HepG2 (cell line): ENCODE data around the gene OR9A4. TPM values are rescaled to one million over a fixed set of nuclear protein-coding genes. Genes with fewer than 3 reads are reported as not detected.

Experiments
- ATAC-seq: fragments of 200-7000 bp; cut with Tn5 transposase; 3 replicates; pipeline ENCODE4 v1.9.1; 2020; ENCODE audit warnings: mild to moderate bottlenecking, moderate library complexity
- BruUV-seq: library from RNA; stranded (reverse); fragments of 400-500 nt; replicated peaks from 2 replicates; lab custom pipeline; 2021; lab: Mats Ljungman, UMichigan
- CTCF ChIA-PET: fragments of 300-600 bp; formaldehyde crosslinking; extraction: SDS; loops from one replicate; lab custom pipeline; 2021; ENCODE audit warnings: low total read pairs, inconsistent platforms, low intra/inter-chr PET ratio; lab: Yijun Ruan, JAX
- POLR2A ChIA-PET: fragments of 350-600 bp; sonication (Branson Sonifier 250); formaldehyde crosslinking; loops from one replicate; lab custom pipeline; 2020; ENCODE audit warnings: antibody characterized with exemption, inconsistent platforms; lab: Yijun Ruan, JAX
- DNase-seq: peaks from one replicate; pipeline ENCODE4 v3.0.0-alpha.2; 2015; ENCODE audit warnings: low spot score
- FAIRE-seq: peaks from 3 replicates; lab custom pipeline; 2011; peaks lifted over from hg19 to GRCh38; lab: Jason Lieb, UNC
- H2AFZ ChIP-seq: one replicate; pipeline ENCODE4 v1.6.1; 2011; ENCODE audit warnings: low read length, inconsistent platforms
- H3K27ac ChIP-seq: fragments of 300-600 bp; 3 replicates; pipeline ENCODE4 v1.8.0; 2011; ENCODE audit warnings: mixed run types, mild to moderate bottlenecking, mixed read lengths, low read length, inconsistent platforms; ENCODE audit not compliant: insufficient read depth; ENCODE audit errors: extremely low read length
- H3K27me3 ChIP-seq, 2 experiments: fragments of 200-600 bp in 1 of 2; 2 replicates in 1 of 2; 3 replicates in 1 of 2; pipeline versions ENCODE4 v1.6.0 to v1.8.0; 2011; ENCODE audit warnings: low read length in 2 of 2, mild to moderate bottlenecking in 2 of 2, moderate library complexity in 2 of 2, inconsistent platforms in 1 of 2; ENCODE audit not compliant: insufficient read depth in 2 of 2, control insufficient read depth in 1 of 2
- H3K36me3 ChIP-seq, 2 experiments: fragments of 200-600 bp in 1 of 2; replicated peaks in 1 of 2; 2 replicates in 1 of 2; 3 replicates in 1 of 2; pipeline versions ENCODE4 v1.5.1 to v1.8.0; 2011; ENCODE audit warnings: low read length in 2 of 2, inconsistent platforms in 1 of 2; ENCODE audit not compliant: insufficient read depth in 2 of 2, control insufficient read depth in 1 of 2
- H3K4me1 ChIP-seq: 2 replicates; pipeline ENCODE4 v1.5.1; 2012; ENCODE audit warnings: low read length, inconsistent platforms; ENCODE audit not compliant: insufficient read depth
- H3K4me2 ChIP-seq: 2 replicates; pipeline ENCODE4 v1.6.0; 2011; ENCODE audit warnings: low read depth, low read length, inconsistent platforms
- H3K4me3 ChIP-seq, 3 experiments: fragments of 200-600 bp in 1 of 3; sonication (generic), shearing (Covaris generic) in 1 of 3; replicated peaks in 1 of 3; 2 replicates each; pipeline ENCODE4 v1.5.1; 2011 to 2016; ENCODE audit warnings: low read length in 3 of 3, inconsistent platforms in 2 of 3, low read depth in 2 of 3, mild to moderate bottlenecking in 2 of 3, control low read depth in 1 of 3, mixed read lengths in 1 of 3; ENCODE audit not compliant: insufficient read depth in 1 of 3
- H3K79me2 ChIP-seq: one replicate; pipeline ENCODE4 v1.6.1; 2011; ENCODE audit warnings: low read length, inconsistent platforms; ENCODE audit not compliant: insufficient read depth
- H3K9ac ChIP-seq: 2 replicates; pipeline ENCODE4 v1.6.0; 2011; ENCODE audit warnings: mild to moderate bottlenecking, low read depth, low read length, inconsistent platforms; ENCODE audit not compliant: insufficient read depth
- H3K9me3 ChIP-seq: 2 replicates; pipeline ENCODE4 v1.5.1; 2012; ENCODE audit warnings: mild to moderate bottlenecking, low read length
- H4K20me1 ChIP-seq: 2 replicates; pipeline ENCODE4 v1.6.0; 2011; ENCODE audit warnings: inconsistent platforms, mild to moderate bottlenecking, low read length, moderate library complexity; ENCODE audit not compliant: insufficient read depth
- FOXM1 ChIP-seq: sonication (generic); formaldehyde crosslinking; IDR thresholded peaks from 2 replicates; pipeline ENCODE4 v1.5.0; 2020; ENCODE audit warnings: missing genetic modification reagents
- GMEB1 ChIP-seq: sonication (generic); formaldehyde crosslinking; IDR thresholded peaks from 2 replicates; pipeline ENCODE4 v1.5.1; 2020; ENCODE audit warnings: missing genetic modification reagents, mild to moderate bottlenecking, borderline replicate concordance
- KLF12 ChIP-seq: sonication (generic); formaldehyde crosslinking; IDR thresholded peaks from 2 replicates; pipeline ENCODE4 v1.4.0; 2020; ENCODE audit warnings: missing genetic modification reagents, borderline replicate concordance
- MNT ChIP-seq: fragments of 450-650 bp; IDR thresholded peaks from 2 replicates; pipeline ENCODE4 v1.6.1; 2016
- NR3C1 ChIP-seq: sonication (generic); formaldehyde crosslinking; IDR thresholded peaks from 2 replicates; pipeline ENCODE4 v1.4.0; 2020; ENCODE audit warnings: missing genetic modification reagents
- SSRP1 ChIP-seq: IDR thresholded peaks from 2 replicates; pipeline ENCODE4 v1.6.1; 2016; ENCODE audit warnings: control low read depth
- TMF1 ChIP-seq: sonication (generic); formaldehyde crosslinking; IDR thresholded peaks from 2 replicates; pipeline ENCODE4 v1.8.1; 2022; ENCODE audit warnings: low read depth, missing genetic modification reagents
- TOE1 ChIP-seq: sonication (generic); formaldehyde crosslinking; IDR thresholded peaks from 2 replicates; pipeline ENCODE4 v1.4.0; 2020; ENCODE audit warnings: mild to moderate bottlenecking, missing genetic modification reagents
- ZFP37 ChIP-seq: sonication (generic); formaldehyde crosslinking; IDR thresholded peaks from 2 replicates; pipeline ENCODE4 v1.4.0; 2020; ENCODE audit warnings: missing genetic modification reagents, borderline replicate concordance
- ZKSCAN8 ChIP-seq: IDR thresholded peaks from 2 replicates; pipeline ENCODE4 v1.6.1; 2016; ENCODE audit warnings: borderline replicate concordance, missing genetic modification reagents, missing compliant biosample characterization
- ZNF142 ChIP-seq: sonication (generic); formaldehyde crosslinking; IDR thresholded peaks from 2 replicates; pipeline ENCODE4 v1.4.0; 2020; ENCODE audit warnings: missing genetic modification reagents
- ZNF569 ChIP-seq: sonication (generic); formaldehyde crosslinking; IDR thresholded peaks from 2 replicates; pipeline ENCODE4 v1.5.0; 2020; ENCODE audit warnings: mild to moderate bottlenecking, missing genetic modification reagents, moderate library complexity, borderline replicate concordance
- ZNF766 ChIP-seq: sonication (generic); formaldehyde crosslinking; IDR thresholded peaks from 2 replicates; pipeline ENCODE4 v1.5.0; 2020; ENCODE audit warnings: missing genetic modification reagents, borderline replicate concordance
- ZSCAN25 ChIP-seq: sonication (generic); formaldehyde crosslinking; IDR thresholded peaks from 2 replicates; pipeline ENCODE4 v1.8.0; 2022; ENCODE audit warnings: mild to moderate bottlenecking, missing genetic modification reagents
- ZSCAN9 ChIP-seq: IDR thresholded peaks from 2 replicates; pipeline ENCODE4 v1.6.1; 2016; ENCODE audit warnings: borderline replicate concordance
- WGBS: methylation state at CpG from one replicate; pipeline ENCODE4 v1.1.6; 2017; ENCODE audit warnings: low lambda C conversion rate; 5-methylcytosine and 5-hydroxymethylcytosine counted together
- in situ Hi-C: cut with HindIII; loops from 2 replicates; pipeline ENCODE4 v1.10.0; 2017; ENCODE audit warnings: low pct_unique_long_range_greater_than_20kb; ENCODE audit not compliant: extremely low pct_ligation_motif_present
- intact Hi-C: fragments of 100-400 bp; cut with micrococcal nuclease; formaldehyde crosslinking; loops from one replicate; pipeline ENCODE4 v1.10.0; 2022; ENCODE audit not compliant: unreplicated experiment
- polyA plus RNA-seq, 8 experiments: library from polyadenylated mRNA; depleted of rRNA in 3 of 8; stranded (reverse) in 7 of 8; unstranded in 1 of 8; fragments of >200 nt; fragmentation: Illumina TruSeq in 4 of 8; extraction: Trizol in 4 of 8; gene quantifications; 2 replicates each; pipeline versions ENCODE4 v1.2.1 to v1.2.3, GENCODE V29; 2011 to 2016; ENCODE audit warnings: low read depth in 4 of 8, missing spikeins in 1 of 8, mixed read lengths in 1 of 8; ENCODE audit not compliant: insufficient read depth in 1 of 8
- total RNA-seq, 5 experiments: library from RNA; depleted of rRNA; stranded (reverse); fragments of >200 nt; fragmentation: Illumina TruSeq; extraction: Trizol; gene quantifications; 2 replicates each; pipeline ENCODE4 v1.2.3, GENCODE V29; 2016; ENCODE audit warnings: low read depth in 1 of 5

OR9A4 gene
- total and polyA plus RNA-seq, 2 of the 13 experiments (the other 11 are each of a cell fraction or from before 2014, with no cell fraction given) = not detected

- TF ChIP-seq ZNF142 (CRISPR knock-in tag) = no peak
- TF ChIP-seq NR3C1 (CRISPR knock-in tag) = no peak
- no peak for TF ChIP-seq ZNF569 (CRISPR knock-in tag)
These were observed 39.8 kb upstream of the OR9A4 start (continued) for GRCh38 chr7:141876371-141876770.

GRCh38 chr7:141877365-141877764 lies 38.8 kb upstream of the OR9A4 start:
- no peaks in the 10 kb centered on the region for H3K36me3 ChIP-seq
- CTCF ChIA-PET = no interaction called here
- WGBS = 29% methylated on average over 3 of the region's 3 CpGs
- TF ChIP-seq ZFP37 (CRISPR knock-in tag) (no peak), FOXM1 (CRISPR knock-in tag) (no peak), SSRP1 (CRISPR knock-in tag) (no peak), ZSCAN25 (no peak), ZNF766 (CRISPR knock-in tag) (no peak), ZKSCAN8 (CRISPR knock-in tag) (no peak), ZSCAN9 (CRISPR knock-in tag) (no peak), TOE1 (CRISPR knock-in tag) (no peak), GMEB1 (CRISPR knock-in tag) (no peak), KLF12 (CRISPR knock-in tag) (no peak), TMF1 (CRISPR knock-in tag) (no peak), MNT (no peak)

More at GRCh38 chr7:141877365-141877764, 38.8 kb upstream of the OR9A4 start:
- Histone ChIP-seq H3K4me1 (no peaks in the 10 kb centered on the region), H3K27ac (no peak overlapping the region), H3K4me3 (no peak overlapping the region), H4K20me1 (no peaks in the 10 kb centered on the region), H3K9ac (no peak overlapping the region), H3K79me2 (no peaks in the 10 kb centered on the region), H3K9me3 (no peaks in the 10 kb centered on the region), H3K27me3 (no peaks in the 10 kb centered on the region), H2AFZ (no peak overlapping the region), H3K4me2 (no peak overlapping the region)
- ATAC-seq (no peak), DNase-seq (no peak), FAIRE-seq (no peak)
- intact Hi-C loops (no loop called here), in situ Hi-C loops (no loop called here)
- POLR2A ChIA-PET = no interaction called here
- no TSS peak for BruUV-seq
